GM19372 (cell line): Measurements from ENCODE around the gene GALNT14.

Experiments
- ATAC-seq: cut with Tn5 transposase; IDR thresholded peaks from one replicate; pipeline ENCODE4 v1.9.1; 2021; ENCODE audit warnings: mild to moderate bottlenecking, low read depth, moderate library complexity; ENCODE audit not compliant: unreplicated experiment

The GALNT14 gene

GRCh38 chr2:31088504-31089195, 49.6 kb downstream of the GALNT14 start:
- ATAC-seq: no peak

- no peak for ATAC-seq
Measured at GRCh38 chr2:31087491-31087890, 50.7 kb downstream of the GALNT14 start.

GRCh38 chr2:31086590-31086989, 51.6 kb downstream of the GALNT14 start:
- ATAC-seq: no peak

DNA sequence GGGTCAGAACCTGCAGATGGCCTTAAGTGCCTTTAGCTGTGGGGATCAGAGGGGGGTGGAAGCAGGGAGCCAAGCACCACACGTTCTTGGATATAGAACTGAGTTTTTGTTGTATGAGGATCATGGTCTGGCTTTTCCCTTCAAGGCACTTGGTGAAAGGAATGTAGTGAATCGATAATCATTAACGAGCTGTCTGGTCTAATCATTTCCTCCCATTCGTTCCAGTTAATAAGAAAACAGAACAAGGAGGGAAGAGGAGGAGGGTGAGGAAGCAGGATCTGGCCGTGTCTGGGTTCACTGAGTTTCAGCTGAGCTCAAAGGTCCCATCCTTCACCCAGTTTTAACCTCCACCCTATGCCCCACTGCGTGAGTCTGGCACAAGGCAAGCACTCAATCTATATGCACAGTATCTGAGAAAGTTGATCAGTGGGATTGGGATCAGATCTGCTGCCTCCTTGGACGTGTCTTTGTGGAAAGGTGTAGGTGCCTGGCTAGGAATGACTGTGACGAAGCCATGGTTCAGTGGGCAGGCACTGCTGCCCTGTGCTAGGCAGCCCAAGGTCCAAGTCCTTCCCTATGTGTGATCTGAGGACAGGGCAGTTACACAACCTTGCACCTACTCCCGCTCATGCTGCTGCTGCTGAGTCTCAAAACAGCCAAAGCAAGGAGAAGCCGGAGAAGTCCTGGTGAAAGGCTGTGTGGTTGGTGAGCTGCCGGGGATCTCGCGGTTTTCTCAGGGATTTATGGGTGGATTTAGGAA, 54.8 kb downstream of the GALNT14 start:
- no peak for ATAC-seq

- ATAC-seq: no peak
Measured at GRCh38 chr2:31082002-31082401, 56.2 kb downstream of the GALNT14 start.

DNA sequence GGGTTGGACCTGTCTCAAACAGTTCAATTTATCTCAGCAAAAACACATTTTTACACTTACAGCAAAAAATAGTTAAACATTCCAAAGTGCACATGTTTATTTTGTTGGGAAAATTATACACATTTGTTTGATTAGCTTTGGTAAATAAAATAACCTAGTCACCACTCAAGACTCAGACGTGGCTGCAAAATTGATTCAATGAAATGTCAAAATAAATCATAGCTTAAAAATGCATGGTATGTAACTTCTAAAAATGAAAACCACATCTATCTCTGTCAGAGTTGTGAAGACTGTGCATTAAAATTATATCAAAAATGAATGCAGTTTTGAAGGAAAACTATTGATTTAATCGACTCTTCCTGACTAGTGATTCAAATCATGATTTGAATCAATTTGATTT, 56.7 kb downstream of the GALNT14 start:
- no peak for ATAC-seq

DNA sequence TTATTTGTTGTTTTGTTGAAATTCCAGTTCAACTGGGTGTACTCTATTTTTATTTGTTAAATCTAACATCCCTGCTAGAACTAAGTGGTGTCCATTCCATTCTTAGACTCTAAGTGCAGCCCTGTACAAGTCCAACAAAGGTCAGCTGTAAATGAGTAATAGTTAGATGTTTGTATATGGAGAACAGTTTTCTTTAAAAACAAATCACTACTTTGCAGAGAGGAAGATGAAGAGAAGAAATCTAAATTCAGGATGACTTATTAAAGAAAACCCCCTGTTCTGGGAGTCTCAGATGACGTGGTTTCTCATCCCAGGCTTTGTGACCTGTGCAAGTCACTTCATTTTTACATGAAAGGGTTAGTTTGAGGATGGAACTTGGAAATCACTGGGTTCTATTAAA, 57.9 kb downstream of the GALNT14 start:
- ATAC-seq: no peak

GRCh38 chr2:31079665-31080064, 58.6 kb downstream of the GALNT14 start:
- no peak for ATAC-seq

GRCh38 chr2:31078579-31079105, 59.6 kb downstream of the GALNT14 start:
- no peak for ATAC-seq

GRCh38 chr2:31078011-31078410, 60.2 kb downstream of the GALNT14 start:
- no peak for ATAC-seq

- no peak for ATAC-seq
Measured at GRCh38 chr2:31075941-31076590, 62.2 kb downstream of the GALNT14 start.

DNA sequence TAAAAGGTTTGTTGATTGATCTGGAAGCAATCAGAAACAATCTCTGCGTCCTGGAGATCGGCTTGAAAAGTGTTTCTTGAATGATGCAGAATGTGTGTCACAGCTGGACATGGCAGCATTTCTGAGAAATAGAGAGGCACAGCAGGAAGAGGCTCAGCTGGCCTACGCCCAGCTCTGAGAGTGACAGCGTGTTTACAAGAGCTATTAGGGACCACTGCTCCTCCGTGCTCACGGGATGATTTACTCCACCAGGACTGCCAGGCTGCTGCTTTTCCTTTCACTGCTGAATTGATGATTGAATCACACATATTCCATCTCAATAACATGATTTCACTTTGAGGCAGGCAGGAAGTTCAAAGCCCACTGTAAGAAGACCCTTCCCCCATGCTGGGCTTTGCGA, 62.8 kb downstream of the GALNT14 start:
- no peak for ATAC-seq

DNA sequence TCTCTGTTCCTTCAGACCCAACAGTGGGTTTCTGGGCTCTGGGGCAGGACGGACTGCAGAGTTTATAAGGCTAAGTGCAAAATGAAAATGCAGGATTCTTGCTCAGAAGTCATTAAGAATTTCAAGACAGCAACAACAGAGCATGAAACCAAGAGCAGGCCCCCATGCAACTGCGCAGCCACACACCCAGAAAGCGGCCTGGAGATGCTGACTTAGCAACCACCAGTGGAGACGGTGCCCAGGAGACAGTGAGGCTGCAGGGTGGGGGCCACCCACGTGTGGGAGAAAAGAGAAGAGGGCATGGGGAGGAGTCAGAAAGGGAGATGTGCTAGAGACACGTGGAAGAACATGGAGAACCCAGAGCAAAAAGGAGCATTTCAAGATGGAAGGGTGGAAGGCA, 66.5 kb downstream of the GALNT14 start:
- no peak for ATAC-seq

- no peak for ATAC-seq
Measured at GRCh38 chr2:31070339-31071125, 67.7 kb downstream of the GALNT14 start.

DNA sequence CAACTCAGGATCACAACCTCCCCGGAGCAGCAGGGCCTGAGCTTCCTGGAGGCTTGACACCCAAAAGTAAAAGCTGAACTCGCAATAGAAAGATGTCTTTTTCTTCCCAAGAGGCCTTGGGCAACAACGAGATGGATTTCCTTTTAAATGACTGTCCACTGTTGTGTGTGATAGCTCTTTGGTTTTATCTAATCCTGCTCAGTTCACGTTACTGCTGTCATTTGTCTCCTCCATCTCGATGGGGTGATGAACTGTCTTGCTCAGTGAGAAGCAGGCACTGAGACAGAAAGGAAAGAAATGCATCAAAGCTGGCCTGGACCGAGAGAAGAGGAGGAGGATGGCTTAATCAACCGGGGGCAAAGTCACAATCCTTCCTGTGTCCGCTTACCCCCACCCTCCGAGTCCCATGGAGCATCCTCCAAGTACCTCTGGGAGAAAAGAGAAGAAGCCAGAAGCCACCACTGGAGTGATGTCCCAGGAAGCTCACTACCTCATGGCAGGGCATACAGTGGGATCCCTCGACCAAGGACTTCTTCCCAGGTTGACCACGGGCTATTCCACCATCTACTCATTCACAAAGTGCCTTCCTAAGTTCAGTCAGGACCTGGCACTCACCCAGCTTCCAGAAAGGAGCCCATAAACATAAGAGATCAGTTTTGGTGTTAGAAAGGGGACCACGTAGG, 68.5 kb downstream of the GALNT14 start:
- ATAC-seq: no peak

- no peak for ATAC-seq
Measured at GRCh38 chr2:31067259-31067658, 71.0 kb downstream of the GALNT14 start.

GRCh38 chr2:31066551-31066950, 71.7 kb downstream of the GALNT14 start:
- no peak for ATAC-seq

DNA sequence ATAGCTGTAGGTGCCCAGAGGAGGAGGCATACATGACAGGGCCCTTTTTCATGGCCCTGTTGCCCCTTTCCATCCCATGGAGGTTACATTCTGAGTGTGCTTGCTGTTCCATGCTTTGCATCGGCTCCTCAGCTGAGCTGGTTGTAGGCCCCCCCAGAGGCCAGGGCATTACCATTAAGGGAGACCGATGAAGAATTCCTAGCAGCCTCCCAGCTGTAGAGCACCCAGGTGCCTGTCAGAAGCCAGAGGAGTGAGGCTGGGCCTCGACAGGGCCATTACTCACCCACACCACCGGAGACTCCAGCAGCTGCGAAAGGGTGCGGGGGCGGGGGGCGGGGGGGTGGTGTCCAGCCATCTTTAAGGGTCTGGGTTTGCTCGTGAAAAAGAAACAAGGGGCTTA, 72.2 kb downstream of the GALNT14 start:
- ATAC-seq: no peak

DNA sequence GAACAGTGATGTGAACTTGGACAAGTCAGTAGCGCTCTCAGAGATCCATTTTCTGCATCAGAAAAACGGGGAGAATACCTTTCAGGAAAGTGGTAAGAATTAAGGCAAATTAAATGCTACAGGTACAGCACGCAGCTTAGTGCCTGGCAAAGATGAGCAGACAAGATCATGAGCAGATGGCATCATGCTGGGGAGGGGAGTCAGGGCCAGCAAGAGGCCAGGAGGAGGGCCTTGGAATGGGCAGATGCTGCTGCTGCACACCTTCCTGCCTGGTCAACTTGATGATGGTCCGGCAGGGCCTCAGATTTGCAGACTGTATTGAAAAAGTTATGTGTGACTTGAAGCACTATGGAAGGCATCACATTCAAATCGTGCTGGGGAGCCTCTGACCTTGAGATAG, 72.9 kb downstream of the GALNT14 start:
- no peak for ATAC-seq

DNA sequence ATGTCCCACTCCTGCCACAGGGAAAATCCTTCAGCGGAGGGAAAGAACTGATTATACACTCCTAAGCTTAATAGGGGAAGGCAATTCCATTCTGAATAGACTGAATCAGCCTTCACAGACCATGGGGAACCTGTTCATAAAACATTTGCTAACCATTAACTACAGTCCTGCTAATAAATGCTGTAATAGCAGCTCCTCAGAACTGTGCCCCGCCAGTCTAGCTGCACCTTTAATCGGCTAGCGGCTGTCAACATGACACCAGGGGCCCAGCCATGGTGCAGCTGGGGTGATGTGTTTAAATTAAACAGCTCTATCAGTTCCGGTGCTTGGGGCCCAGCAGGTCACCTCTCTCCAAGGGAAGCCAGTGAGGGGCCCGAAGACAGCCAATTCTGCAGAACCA, 77.8 kb downstream of the GALNT14 start:
- ATAC-seq: no peak
